Activated T-helper 1 cell treated with anti-CD3 and anti-CD28 coated beads, Interleukin-12 subunit alpha, Interleukin-12 subunit beta, Interleukin-2, Interleukin-4 antibody, amounts not matched to agents 30 ng/mL and 10 ng/mL and 1 ng/mL, durations not matched to agents 14 hours and 24 hours and 36 hours (primary cell): ENCODE results near the gene IL1R2. TPM values are rescaled to one million over a fixed set of nuclear protein-coding genes. Genes with fewer than 3 reads are reported as not detected.

Source experiments
- DNase-seq: peaks from one replicate; pipeline ENCODE4 v3.0.0; 2021; ENCODE audit warnings: low spot score
- H3K27ac Mint-ChIP-seq: one replicate; pipeline ENCODE4 v1.8.0; 2021; ENCODE audit warnings: mild to moderate bottlenecking, mixed read lengths
- H3K27me3 Mint-ChIP-seq: one replicate; pipeline ENCODE4 v1.8.0; 2022; ENCODE audit warnings: mild to moderate bottlenecking, moderate library complexity, mixed read lengths; ENCODE audit not compliant: insufficient read depth
- H3K36me3 Mint-ChIP-seq: one replicate; pipeline ENCODE4 v1.8.0; 2021; ENCODE audit warnings: low read depth, mixed read lengths
- H3K4me1 Mint-ChIP-seq: one replicate; pipeline ENCODE4 v1.8.0; 2021; ENCODE audit warnings: low read depth, mixed read lengths
- H3K4me3 Mint-ChIP-seq: one replicate; pipeline ENCODE4 v1.8.0; 2021; ENCODE audit warnings: mild to moderate bottlenecking, moderate library complexity, mixed read lengths
- H3K9me3 Mint-ChIP-seq: one replicate; pipeline ENCODE4 v1.8.0; 2021; ENCODE audit warnings: mixed read lengths
- intact Hi-C: fragments of 100-400 bp; cut with micrococcal nuclease; formaldehyde crosslinking; loops from one replicate; pipeline ENCODE4 v1.15.1; 2024
- total RNA-seq: library from RNA; stranded (reverse); gene quantifications from 2 replicates; pipeline ENCODE4 v1.2.3, GENCODE V29; 2022

IL1R2 gene
- total RNA-seq, 1 donor from 2014 or later, result 1.3 TPM

DNA sequence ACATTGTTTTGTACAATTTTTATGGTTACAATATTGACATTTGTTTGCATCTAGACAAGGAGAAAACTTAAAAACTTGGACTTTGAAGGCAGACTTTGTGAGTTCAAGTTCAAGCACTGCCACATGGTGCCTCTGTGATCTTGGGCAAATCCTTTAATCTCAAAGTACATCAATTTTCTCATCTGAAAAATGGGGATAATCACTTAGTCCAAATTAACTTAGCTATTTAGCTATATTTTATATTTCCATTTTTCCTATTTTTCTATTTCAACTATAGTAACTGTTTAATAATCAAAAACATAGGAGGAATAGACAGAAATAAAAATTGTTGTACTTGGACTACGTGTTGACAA lies 38.7 kb downstream of the IL1R2 start:
- Mint-ChIP-seq H3K27me3 (peaks cover 2% of the 10 kb centered on the region), H3K9me3 (peaks cover 5% of the 10 kb centered on the region), H3K4me3 (no peak overlapping the region), H3K4me1 (peaks cover 69% of the 10 kb centered on the region), H3K27ac (no peak overlapping the region), H3K36me3 (peaks cover 19% of the 10 kb centered on the region)
- intact Hi-C loops, result no loop called here
- DNase-seq, result no peak

DNA sequence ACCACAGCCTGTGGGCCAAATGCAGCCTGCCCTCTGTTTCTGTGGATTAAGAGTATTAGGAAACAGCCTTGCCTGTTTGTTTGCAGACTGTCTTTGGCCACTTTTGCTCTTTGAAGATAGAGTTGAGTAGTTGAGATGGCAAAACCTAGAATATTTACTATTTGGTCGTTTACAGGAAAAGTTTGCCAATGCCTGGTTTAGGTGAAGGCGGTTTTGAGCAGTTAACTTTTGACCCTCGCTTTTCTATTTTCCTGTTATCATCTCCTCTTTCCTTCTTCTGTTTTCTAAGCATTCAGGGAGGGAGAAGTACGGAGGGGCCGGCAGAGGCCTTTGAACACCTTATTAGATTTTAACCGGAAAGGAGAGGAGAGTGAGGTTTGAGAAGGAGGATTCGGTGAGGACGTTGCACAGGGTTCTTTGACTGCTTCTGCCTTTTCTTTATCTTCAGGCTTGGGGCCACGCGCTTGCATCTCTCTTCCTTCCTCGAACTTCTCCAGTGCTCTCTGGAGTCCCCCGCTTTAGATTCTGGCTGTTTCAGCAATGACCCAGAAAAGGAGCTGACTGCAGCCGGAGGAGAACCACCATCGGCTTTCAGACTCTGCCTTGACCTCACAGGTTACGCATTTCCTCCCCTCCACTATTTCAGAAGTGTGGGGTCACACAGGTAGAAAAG lies 39.2 kb downstream of the IL1R2 start:
- H3K9me3 Mint-ChIP-seq, result peaks cover 5% of the 10 kb centered on the region
- intact Hi-C loops, result no loop called here
- peaks cover 2% of the 10 kb centered on the region for H3K27me3 Mint-ChIP-seq
- DNase-seq, result no peak
- no peak overlapping the region for H3K27ac Mint-ChIP-seq
- peaks cover 19% of the 10 kb centered on the region for H3K36me3 Mint-ChIP-seq
- H3K4me3 Mint-ChIP-seq, result no peak overlapping the region
- H3K4me1 Mint-ChIP-seq, result peaks cover 65% of the 10 kb centered on the region

DNA sequence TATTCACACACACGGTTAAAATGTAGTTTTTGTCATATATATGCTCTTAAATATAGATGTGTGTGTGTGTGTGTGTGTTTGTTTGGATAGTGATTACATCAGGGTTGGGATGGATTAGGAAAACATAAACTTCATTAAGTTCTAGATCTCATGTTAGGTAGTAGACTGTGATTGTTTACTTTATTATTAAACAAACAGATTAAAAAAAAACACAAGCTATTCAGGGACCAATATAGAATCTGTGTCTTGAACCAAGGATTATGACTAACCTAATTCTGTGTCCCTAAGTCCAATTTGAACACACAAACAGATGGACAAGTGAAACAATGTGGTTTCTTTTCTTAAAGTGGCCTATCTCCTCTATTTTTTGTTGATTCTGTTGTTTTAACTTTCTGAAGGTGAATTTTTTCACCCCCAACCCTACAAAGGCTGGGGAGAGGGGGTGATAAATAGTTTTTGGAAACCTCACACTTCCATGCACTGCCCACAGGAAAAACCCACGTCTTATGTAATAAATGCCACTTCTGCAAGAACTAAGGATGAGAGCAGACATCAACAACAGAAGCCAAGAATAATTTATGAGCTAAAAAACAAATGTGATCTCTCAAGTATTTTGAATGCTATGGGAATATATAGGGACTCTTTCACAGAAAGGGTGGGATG lies 40.7 kb downstream of the IL1R2 start:
- intact Hi-C loops, result no loop called here
- Mint-ChIP-seq H3K27me3 (peaks cover 7% of the 10 kb centered on the region), H3K27ac (no peak overlapping the region), H3K9me3 (peaks cover 5% of the 10 kb centered on the region), H3K36me3 (peaks cover 19% of the 10 kb centered on the region), H3K4me3 (no peak overlapping the region), H3K4me1 (peaks cover 59% of the 10 kb centered on the region)
- DNase-seq, result no peak

DNA sequence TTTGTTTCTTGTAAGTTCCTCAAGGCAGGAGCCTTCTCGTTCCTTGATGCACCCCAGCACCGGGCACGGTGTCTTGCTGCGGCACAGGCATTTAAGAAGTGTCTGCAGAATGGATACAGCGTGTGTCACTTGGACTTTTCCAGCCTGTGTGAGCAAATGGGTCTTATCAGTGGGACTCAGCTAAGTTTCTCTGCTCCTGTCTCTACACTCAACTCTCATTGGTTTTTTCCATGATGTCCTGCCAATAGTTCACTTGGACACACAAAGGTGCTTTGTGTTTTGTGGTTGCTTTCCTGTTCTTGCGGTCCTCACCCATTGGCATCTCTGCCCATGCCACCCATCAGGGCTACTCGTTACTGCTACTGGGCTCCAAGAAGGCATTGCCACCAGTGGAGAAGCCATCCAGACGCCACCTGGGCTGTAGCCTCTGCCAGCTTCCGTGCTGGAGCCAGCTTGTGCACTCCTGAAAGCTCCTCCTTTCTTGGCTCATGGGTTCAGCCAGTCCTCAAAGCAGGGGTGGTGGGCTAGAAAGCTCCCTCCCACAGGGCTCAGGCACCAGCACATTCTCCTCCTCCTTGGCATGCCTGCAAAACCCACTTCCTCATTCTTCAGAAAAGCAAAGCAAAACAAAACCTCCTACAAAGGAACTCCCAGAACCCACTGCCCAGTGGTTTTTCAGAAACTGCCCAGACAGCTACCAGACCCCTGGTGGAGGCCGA lies 41.4 kb downstream of the IL1R2 start:
- intact Hi-C loops, result no loop called here
- peak overlapping the region; percentile 78 for H3K27ac Mint-ChIP-seq
- H3K36me3 Mint-ChIP-seq, result peaks cover 15% of the 10 kb centered on the region
- peak; percentile 4 for DNase-seq
- H3K4me1 Mint-ChIP-seq, result peaks cover 52% of the 10 kb centered on the region
- H3K4me3 Mint-ChIP-seq, result peak overlapping the region; percentile 24
- peaks cover 5% of the 10 kb centered on the region for H3K9me3 Mint-ChIP-seq
- H3K27me3 Mint-ChIP-seq, result peaks cover 7% of the 10 kb centered on the region

DNA sequence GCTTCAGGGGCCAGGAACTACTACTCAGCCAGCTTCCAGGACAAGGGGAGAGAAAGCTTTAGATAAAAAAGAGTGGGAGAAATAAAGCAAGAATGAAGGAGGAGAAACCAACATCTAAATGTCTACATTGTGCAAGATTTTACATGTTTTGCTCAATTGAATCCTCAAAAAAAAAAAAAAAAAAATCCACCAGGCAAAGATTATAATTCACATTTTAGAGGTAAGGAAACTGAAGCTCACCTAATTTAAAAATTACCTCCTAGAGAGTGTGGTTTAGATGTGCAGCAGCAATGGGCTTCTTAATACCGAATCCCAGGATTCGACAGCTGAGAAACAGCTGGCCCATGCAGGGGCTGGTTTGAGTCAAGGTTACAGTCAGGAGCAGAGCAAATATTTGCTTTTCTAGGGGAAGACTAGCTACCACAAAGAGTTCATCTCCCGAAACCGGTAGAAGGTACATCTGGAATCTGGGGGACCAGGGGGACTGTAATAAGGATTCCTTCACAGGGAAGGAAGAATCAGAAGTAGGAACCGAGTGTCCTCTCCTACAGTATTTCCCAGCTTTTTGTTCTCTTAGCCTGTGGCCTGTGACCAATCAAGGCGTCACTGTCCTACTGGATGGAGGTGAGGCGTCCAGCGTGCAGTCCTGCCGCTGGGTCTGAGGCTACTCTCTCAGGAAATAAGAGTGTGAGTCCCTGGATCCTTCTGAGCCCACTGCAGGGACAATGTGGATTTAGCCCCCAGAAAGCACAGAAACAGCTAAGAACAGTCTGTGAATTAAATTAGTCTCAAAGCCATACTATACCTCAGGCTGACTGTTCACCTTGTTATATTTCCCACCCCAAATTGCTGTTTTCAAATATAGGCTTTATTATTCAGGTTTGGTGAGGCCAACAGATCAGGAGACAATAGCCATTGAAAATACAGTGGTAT lies 42.3 kb downstream of the IL1R2 start:
- Mint-ChIP-seq H3K27me3 (peaks cover 8% of the 10 kb centered on the region), H3K27ac (peak overlapping the region; percentile 78), H3K4me1 (peaks cover 44% of the 10 kb centered on the region), H3K36me3 (peaks cover 10% of the 10 kb centered on the region), H3K4me3 (peak overlapping the region; percentile 24), H3K9me3 (peaks cover 5% of the 10 kb centered on the region)
- DNase-seq, result no peak
- intact Hi-C loops, result loop anchor here (2.0 kb wide), 1 partner anchor 15 kb away; no protein-coding TSS in a partner anchor

DNA sequence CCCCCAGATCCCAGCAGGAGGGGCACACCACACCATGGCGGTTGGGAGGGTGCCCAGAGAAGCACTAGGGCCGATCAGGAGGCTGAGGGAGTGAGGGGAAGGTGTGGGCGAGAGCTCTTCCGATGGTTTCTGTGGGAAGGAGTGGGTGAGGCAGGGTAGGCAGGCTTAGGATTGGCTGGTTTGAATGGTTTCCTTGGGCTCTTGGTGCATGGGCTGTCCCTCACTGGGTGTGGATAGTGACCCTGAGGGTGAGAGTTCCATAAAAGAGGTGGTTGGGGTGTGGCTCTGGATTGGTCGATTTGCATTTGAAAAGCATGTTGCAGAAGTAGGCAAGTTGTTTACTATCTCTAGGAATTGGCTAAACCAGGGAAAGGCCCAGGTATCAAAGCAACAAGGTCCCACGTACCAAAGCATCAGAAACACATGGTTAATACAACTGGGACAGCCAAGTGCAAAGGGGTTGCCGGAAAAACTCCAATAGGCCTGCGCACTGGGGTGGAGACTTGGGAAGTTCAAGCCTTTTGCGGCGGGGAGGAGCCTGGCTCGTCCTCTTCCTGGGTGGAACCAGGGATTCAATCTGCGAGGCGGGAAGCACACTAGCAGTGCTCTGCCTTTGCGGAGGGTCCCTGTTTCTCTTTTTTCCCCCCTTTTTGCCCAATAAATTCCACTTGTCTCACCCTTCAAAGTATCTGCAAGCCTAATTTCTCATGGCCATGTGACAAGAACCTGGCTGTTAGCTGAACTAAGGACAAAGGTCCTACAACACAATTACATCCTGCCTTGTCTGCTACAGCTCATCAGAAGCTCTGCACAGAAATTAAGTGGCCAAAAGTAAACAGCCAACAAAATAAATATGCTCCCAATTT lies 43.2 kb downstream of the IL1R2 start:
- Mint-ChIP-seq H3K36me3 (peaks cover 7% of the 10 kb centered on the region), H3K27ac (peak overlapping the region; percentile 78), H3K4me3 (peak overlapping the region; percentile 37), H3K27me3 (peaks cover 9% of the 10 kb centered on the region), H3K9me3 (peaks cover 5% of the 10 kb centered on the region), H3K4me1 (peaks cover 35% of the 10 kb centered on the region)
- intact Hi-C loops, result loop anchor here (2.0 kb wide), 1 partner anchor 14 kb away; no protein-coding TSS in a partner anchor
- DNase-seq, result no peak

DNA sequence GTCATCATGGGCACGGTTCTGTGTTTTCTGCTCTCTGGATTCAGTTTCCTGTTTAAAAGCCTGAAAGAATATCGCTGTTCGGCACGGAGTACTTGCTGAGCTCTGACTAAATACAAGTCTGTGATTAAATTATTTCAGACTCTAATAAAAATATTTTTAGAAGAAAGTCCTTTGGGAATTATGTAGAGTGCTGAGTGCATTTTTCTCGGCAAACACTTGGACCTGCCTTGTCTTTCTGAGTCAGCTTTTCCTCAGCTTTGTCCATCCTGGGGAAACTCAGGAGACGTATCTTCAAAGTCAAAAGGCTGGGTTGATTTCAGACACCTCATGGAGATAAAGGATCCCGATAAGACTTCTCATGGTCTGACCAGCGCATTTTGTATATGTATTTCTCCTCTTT lies 45.9 kb downstream of the IL1R2 start:
- H3K4me3 Mint-ChIP-seq, result no peak overlapping the region
- H3K9me3 Mint-ChIP-seq, result peaks cover 5% of the 10 kb centered on the region
- peaks cover 9% of the 10 kb centered on the region for H3K27me3 Mint-ChIP-seq
- peaks cover 7% of the 10 kb centered on the region for H3K36me3 Mint-ChIP-seq
- no peak overlapping the region for H3K27ac Mint-ChIP-seq
- H3K4me1 Mint-ChIP-seq, result peaks cover 38% of the 10 kb centered on the region
- intact Hi-C loops, result no loop called here
- no peak for DNase-seq

DNA sequence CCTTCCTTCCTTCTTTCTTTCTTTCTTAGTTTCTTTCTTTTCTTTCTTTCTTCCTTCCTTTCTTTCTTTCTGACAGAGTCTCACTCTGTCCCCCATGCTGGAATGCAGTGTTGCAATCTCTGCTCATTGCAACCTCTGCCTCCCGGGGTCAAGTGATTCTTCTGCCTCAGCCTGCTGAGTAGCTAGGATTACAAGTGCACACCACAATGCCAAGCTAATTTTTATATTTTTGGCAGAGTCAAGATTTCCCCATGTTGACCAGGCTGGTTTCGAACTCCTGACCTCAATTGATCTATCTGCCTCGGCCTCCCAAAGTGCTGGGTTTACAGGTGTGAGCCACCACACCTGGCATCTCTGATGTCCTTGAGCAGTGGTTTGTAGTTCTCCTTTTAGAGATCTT lies 48.5 kb downstream of the IL1R2 start:
- Mint-ChIP-seq H3K9me3 (no peaks in the 10 kb centered on the region), H3K27ac (no peak overlapping the region), H3K27me3 (peaks cover 16% of the 10 kb centered on the region)

DNA sequence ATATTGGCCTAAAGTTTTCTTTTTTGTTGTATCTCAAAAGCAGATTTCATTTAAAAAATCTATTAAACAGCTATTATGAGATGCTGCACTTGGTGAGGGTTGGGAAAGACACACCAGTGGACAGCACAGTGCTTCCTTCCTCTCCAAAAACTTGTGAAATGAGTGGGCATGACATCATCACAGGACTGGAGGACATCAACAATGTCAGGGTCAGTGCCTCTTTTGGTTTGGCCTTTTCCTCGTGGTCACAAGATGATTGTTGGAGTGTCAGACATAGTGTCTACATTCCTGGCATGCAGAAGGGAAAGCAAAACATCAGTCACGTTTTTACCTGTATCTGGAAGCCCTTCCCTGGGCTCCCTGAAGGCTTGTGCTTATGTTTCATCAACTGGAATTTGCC lies 49.6 kb downstream of the IL1R2 start:
- no peaks in the 10 kb centered on the region for H3K9me3 Mint-ChIP-seq
- H3K27me3 Mint-ChIP-seq, result peaks cover 22% of the 10 kb centered on the region
- no peaks in the 10 kb centered on the region for H3K36me3 Mint-ChIP-seq
- H3K4me1 Mint-ChIP-seq, result peaks cover 22% of the 10 kb centered on the region
- H3K27ac Mint-ChIP-seq, result no peak overlapping the region
- no peak for DNase-seq
- H3K4me3 Mint-ChIP-seq, result no peak overlapping the region
- intact Hi-C loops, result no loop called here

More for the DNA sequence above, 48.5 kb downstream of the IL1R2 start:
- H3K36me3 Mint-ChIP-seq, result no peaks in the 10 kb centered on the region
- H3K4me3 Mint-ChIP-seq, result no peak overlapping the region
- peaks cover 24% of the 10 kb centered on the region for H3K4me1 Mint-ChIP-seq
- intact Hi-C loops, result no loop called here
- no peak for DNase-seq

DNA sequence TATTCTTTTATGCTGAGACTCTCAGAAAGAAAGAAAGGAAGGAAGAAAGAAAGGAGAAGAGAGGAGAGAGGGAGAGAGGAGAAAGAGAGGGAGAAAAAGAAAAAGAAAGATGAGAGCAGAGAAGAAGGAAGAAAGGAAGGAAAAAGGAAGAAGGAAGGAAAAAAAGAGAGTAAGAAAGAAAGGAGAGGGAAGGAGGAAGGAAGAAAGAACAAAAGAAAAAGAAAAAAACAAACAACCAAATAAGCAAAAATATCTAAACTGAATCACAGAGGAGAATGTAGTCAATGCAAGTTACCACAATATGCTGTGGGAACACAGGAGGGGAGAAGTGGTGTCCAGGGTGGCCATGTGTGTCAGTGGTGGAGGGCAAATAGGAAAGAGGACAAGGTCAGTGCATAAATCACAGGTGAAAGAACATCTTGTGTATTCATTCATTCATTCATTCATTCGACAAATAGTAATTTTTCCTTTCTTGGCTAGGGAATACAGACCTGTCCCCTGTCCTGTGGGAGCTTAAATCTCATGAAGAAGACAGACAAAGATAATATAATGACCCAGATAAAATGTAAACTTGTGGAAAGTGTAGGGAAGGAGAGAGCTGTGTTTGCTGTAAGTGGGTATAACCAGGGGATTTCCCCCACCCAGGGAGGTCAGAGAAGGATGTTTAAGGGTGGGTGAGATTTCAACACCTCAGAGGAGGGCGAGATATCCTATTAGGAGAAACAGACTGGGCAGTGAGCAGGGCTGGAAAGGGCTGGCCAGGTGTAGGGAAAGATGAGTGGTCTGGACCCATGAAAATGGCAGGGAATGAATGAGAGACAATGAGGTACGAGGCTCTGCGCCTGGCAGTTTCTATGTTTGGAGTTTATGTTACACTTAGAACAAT lies 50.7 kb downstream of the IL1R2 start:
- Mint-ChIP-seq H3K36me3 (no peaks in the 10 kb centered on the region), H3K9me3 (no peaks in the 10 kb centered on the region), H3K27ac (peak overlapping the region; percentile 51), H3K27me3 (peaks cover 22% of the 10 kb centered on the region), H3K4me1 (peaks cover 22% of the 10 kb centered on the region), H3K4me3 (no peak overlapping the region)
- DNase-seq, result no peak
- intact Hi-C loops, result no loop called here

DNA sequence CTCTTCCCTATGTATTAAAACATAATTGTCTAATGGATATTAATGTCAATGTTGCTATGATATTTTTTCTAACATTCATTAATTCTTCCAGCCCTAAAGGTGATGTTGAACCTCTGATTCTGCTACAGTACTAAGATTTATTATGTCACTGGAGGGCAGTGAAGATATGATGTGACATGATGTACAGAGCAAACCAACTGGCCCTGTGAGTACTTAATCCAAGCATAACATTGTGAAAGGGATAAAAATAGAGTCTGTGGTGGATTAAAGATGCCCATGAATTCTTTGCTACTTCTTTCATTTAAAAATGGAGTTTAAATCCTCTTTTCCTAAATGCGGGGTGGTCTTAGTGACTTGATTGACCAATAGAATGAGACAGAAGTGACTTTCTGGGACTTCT lies 51.8 kb downstream of the IL1R2 start:
- peaks cover 22% of the 10 kb centered on the region for H3K4me1 Mint-ChIP-seq
- H3K4me3 Mint-ChIP-seq, result no peak overlapping the region
- no peak for DNase-seq
- H3K27me3 Mint-ChIP-seq, result peaks cover 22% of the 10 kb centered on the region
- no peak overlapping the region for H3K27ac Mint-ChIP-seq
- intact Hi-C loops, result no loop called here
- no peaks in the 10 kb centered on the region for H3K9me3 Mint-ChIP-seq
- H3K36me3 Mint-ChIP-seq, result no peaks in the 10 kb centered on the region
